Ishikawa (cell line): ENCODE results near the gene TNS3.

Experiments used
- CEBPB ChIP-seq: IDR thresholded peaks from 2 replicates; pipeline ENCODE4 v1.6.1; 2012
- CREB1 ChIP-seq: IDR thresholded peaks from 2 replicates; pipeline ENCODE4 v1.6.1; 2012; ENCODE audit warnings: low read depth
- EGR1 ChIP-seq: IDR thresholded peaks from 2 replicates; pipeline ENCODE4 v1.6.1; 2012
- EP300 ChIP-seq: IDR thresholded peaks from 2 replicates; pipeline ENCODE4 v1.6.1; 2012; ENCODE audit warnings: borderline replicate concordance
- FOXM1 ChIP-seq: IDR thresholded peaks from 2 replicates; pipeline ENCODE4 v1.6.1; 2012; ENCODE audit warnings: low read depth, borderline replicate concordance
- NFIC ChIP-seq: IDR thresholded peaks from 2 replicates; pipeline ENCODE4 v1.6.1; 2012
- RAD21 ChIP-seq: IDR thresholded peaks from 2 replicates; pipeline ENCODE4 v1.6.1; 2012; ENCODE audit warnings: low read depth
- REST ChIP-seq: IDR thresholded peaks from 2 replicates; pipeline ENCODE4 v1.6.1; 2012; ENCODE audit warnings: low read depth, mild to moderate bottlenecking
- TAF1 ChIP-seq: IDR thresholded peaks from 2 replicates; pipeline ENCODE4 v1.6.1; 2012; ENCODE audit warnings: low read depth, mild to moderate bottlenecking
- TCF12 ChIP-seq: IDR thresholded peaks from 2 replicates; pipeline ENCODE4 v1.6.1; 2012; ENCODE audit warnings: low read depth
- TEAD4 ChIP-seq: IDR thresholded peaks from 2 replicates; pipeline ENCODE4 v1.6.1; 2012
- YY1 ChIP-seq: IDR thresholded peaks from 2 replicates; pipeline ENCODE4 v1.6.1; 2012; ENCODE audit warnings: low read depth
- ZBTB7A ChIP-seq: IDR thresholded peaks from 2 replicates; pipeline ENCODE4 v1.6.1; 2012; ENCODE audit warnings: low read depth
- TF ChIP-seq, protein P1 (sequence below): IDR thresholded peaks from 2 replicates; pipeline ENCODE4 v1.6.1; 2012
- TF ChIP-seq, protein P2 (sequence below): IDR thresholded peaks from 2 replicates; pipeline ENCODE4 v1.6.1; 2012

Gene TNS3

GRCh38 chr7:47446871-47447466 is 134.9 kb downstream of the TNS3 start:
- TF ChIP-seq TEAD4 (no peak), YY1 (no peak), CEBPB (no peak), TAF1 (no peak), ZBTB7A (no peak), FOXM1 (no peak), RAD21 (no peak), EGR1 (no peak), NFIC (no peak), EP300 (no peak), TCF12 (no peak), REST (no peak), CREB1 (no peak)
- TF ChIP-seq, protein P1, sequence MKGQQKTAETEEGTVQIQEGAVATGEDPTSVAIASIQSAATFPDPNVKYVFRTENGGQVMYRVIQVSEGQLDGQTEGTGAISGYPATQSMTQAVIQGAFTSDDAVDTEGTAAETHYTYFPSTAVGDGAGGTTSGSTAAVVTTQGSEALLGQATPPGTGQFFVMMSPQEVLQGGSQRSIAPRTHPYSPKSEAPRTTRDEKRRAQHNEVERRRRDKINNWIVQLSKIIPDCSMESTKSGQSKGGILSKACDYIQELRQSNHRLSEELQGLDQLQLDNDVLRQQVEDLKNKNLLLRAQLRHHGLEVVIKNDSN: no peak
- TF ChIP-seq, protein P2, sequence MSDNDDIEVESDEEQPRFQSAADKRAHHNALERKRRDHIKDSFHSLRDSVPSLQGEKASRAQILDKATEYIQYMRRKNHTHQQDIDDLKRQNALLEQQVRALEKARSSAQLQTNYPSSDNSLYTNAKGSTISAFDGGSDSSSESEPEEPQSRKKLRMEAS: no peak

GRCh38 chr7:47444376-47445098 is 137.4 kb downstream of the TNS3 start:
- peak; percentile 70 for TF ChIP-seq RAD21
- TF ChIP-seq CREB1: no peak

DNA sequence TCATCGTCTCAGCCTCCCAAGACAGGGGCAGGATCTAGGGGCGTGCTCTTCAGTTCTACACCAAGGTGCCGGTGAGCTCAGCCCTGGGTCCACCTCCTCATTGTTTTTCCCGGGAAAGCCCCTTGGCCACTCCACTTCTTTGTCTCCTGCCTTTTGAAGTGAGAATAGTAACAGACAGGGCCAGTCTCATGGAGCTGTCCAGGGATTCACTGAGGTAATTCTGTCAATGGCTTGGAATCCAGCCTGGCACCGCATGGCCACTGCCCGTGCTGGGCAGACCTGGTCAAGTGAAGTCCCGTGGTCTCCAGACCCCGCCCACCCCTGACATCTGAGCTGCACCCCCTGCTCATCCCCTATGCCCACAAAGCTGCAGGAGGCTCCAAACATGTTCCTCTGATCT is 138.9 kb downstream of the TNS3 start:
- TF ChIP-seq, protein P2: no peak
- peak; percentile 57 for TF ChIP-seq REST

DNA sequence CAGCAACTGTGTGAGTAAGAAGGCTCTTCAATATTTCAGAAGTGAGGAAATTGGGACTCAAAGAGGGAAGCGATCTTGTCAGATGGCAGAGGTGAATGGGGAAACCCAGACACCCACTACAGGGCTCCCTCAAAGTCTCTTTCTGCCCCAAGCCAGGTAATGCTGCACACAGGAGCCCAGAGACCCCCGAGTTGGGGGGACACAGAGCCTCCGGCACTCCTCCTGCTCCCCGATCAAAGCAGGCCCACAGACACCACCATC is 139.4 kb downstream of the TNS3 start:
- no peak for TF ChIP-seq NFIC
- TF ChIP-seq TAF1: no peak
- TF ChIP-seq, protein P2: no peak
- no peak for TF ChIP-seq CREB1
- TF ChIP-seq ZBTB7A: no peak
- TF ChIP-seq, protein P1: no peak
- no peak for TF ChIP-seq RAD21
- no peak for TF ChIP-seq FOXM1
- no peak for TF ChIP-seq TCF12

DNA sequence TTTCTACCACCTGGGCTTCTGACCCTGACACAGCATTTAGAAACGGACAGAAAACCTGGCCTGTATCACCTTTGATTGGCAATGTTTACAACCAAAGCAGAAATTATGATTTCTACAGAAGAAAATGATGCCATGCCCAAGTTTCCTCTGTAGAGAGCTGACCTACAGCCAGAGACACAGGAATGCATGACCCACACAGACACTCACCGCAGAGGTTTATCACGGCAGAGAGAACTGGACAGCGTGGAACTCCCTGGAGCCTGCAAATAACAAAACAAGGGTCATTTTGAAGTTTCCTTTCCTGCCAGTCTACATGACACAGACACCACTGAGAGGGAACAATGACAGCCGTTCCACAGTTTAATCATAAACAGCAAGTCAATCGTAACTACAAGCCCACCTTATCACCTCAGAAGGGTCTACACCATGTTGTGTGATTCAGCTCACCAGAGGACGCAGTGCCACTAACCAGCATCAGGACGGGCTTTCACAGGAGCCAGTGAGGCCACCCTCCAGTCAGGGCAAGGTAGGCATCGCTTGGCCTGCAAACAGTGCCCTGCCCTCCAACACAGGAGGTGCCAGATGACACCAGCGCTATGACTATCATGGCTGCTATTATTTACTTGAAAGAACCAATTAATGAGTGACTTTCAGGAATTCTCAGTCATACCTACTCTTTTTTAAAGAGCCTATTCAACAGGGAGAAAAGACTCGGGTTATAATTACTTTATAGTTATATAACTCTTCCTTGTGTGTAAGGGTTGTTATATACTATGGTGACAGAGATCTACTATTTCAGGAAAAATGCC is 139.9 kb downstream of the TNS3 start:
- TF ChIP-seq EGR1: no peak
- TF ChIP-seq, protein P2: no peak
- no peak for TF ChIP-seq RAD21
- TF ChIP-seq TEAD4: no peak
- no peak for TF ChIP-seq NFIC
- TF ChIP-seq FOXM1: no peak
- no peak for TF ChIP-seq CREB1
- no peak for TF ChIP-seq CEBPB
- TF ChIP-seq TAF1: no peak
- no peak for TF ChIP-seq REST
- TF ChIP-seq TCF12: no peak
- no peak for TF ChIP-seq YY1
- TF ChIP-seq, protein P1: no peak
- TF ChIP-seq EP300: no peak
- no peak for TF ChIP-seq ZBTB7A
